GM23338 (cell line): ENCODE measurements around the gene DHRS12.

Source experiments
- CREB1 ChIP-seq: fragments of 250-450 bp; sonication (Bioruptor Pico); IDR thresholded peaks from 2 replicates; pipeline ENCODE4 v1.5.0; 2020; ENCODE audit warnings: low read depth, mild to moderate bottlenecking, moderate library complexity
- JUNB ChIP-seq: IDR thresholded peaks from one replicate; pipeline ENCODE4 v1.6.1; 2016; ENCODE audit warnings: antibody characterized with exemption; ENCODE audit not compliant: unreplicated experiment
- POLR2AphosphoS5 ChIP-seq: IDR thresholded peaks from 2 replicates; pipeline ENCODE4 v1.6.1; 2016; ENCODE audit warnings: antibody characterized with exemption, low read depth
- REST ChIP-seq: IDR thresholded peaks from one replicate; pipeline ENCODE4 v1.6.1; 2018; ENCODE audit warnings: antibody characterized with exemption; ENCODE audit not compliant: unreplicated experiment
- ZNF462 ChIP-seq: fragments of 250-450 bp; sonication (Bioruptor Pico); IDR thresholded peaks from 2 replicates; pipeline ENCODE4 v1.5.0; 2020; ENCODE audit warnings: mild to moderate bottlenecking, moderate library complexity
- TF ChIP-seq, protein P1 (sequence below), 2 experiments: fragments of 200-600 bp in 1 of 2; sonication (generic) in 1 of 2; conservative IDR thresholded peaks; 2 replicates each; pipeline versions ENCODE4 v1.5.1 to v1.6.1; 2016 to 2017; ENCODE audit warnings: antibody characterized with exemption in 2 of 2, low read depth in 2 of 2, mild to moderate bottlenecking in 2 of 2, moderate library complexity in 1 of 2
- TF ChIP-seq, protein P2 (sequence below): IDR thresholded peaks from 2 replicates; pipeline ENCODE4 v1.6.1; 2016; ENCODE audit warnings: antibody characterized with exemption

- TF ChIP-seq POLR2AphosphoS5 (no peak), REST (no peak), CREB1 (no peak), JUNB (no peak), ZNF462 (CRISPR knock-in tag) (no peak)
- TF ChIP-seq, protein P1, sequence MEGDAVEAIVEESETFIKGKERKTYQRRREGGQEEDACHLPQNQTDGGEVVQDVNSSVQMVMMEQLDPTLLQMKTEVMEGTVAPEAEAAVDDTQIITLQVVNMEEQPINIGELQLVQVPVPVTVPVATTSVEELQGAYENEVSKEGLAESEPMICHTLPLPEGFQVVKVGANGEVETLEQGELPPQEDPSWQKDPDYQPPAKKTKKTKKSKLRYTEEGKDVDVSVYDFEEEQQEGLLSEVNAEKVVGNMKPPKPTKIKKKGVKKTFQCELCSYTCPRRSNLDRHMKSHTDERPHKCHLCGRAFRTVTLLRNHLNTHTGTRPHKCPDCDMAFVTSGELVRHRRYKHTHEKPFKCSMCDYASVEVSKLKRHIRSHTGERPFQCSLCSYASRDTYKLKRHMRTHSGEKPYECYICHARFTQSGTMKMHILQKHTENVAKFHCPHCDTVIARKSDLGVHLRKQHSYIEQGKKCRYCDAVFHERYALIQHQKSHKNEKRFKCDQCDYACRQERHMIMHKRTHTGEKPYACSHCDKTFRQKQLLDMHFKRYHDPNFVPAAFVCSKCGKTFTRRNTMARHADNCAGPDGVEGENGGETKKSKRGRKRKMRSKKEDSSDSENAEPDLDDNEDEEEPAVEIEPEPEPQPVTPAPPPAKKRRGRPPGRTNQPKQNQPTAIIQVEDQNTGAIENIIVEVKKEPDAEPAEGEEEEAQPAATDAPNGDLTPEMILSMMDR (conservative IDR thresholded peaks at IDR 0.05; ENCODE audit: low read depth in 2 of 2) = no peak
- TF ChIP-seq, protein P2, sequence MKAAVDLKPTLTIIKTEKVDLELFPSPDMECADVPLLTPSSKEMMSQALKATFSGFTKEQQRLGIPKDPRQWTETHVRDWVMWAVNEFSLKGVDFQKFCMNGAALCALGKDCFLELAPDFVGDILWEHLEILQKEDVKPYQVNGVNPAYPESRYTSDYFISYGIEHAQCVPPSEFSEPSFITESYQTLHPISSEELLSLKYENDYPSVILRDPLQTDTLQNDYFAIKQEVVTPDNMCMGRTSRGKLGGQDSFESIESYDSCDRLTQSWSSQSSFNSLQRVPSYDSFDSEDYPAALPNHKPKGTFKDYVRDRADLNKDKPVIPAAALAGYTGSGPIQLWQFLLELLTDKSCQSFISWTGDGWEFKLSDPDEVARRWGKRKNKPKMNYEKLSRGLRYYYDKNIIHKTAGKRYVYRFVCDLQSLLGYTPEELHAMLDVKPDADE = no peak
These were observed 3.1 kb upstream of the DHRS12 start for GRCh38 chr13:51807041-51807440.
